Measurements from ENCODE around the gene CCPG1. TPM values are rescaled to one million over a fixed set of nuclear protein-coding genes. Genes with fewer than 3 reads are reported as not detected.

The CCPG1 gene
- total RNA-seq, result 31.3 and 32.3 TPM in 2 replicates

GRCh38 chr15:55408012-55408928 is at the start of gene CCPG1, which contains the start of gene PIERCE2:
CCPG1 (minus strand) TSS chr15:55408359; CDS start chr15:55389424, 18,935 bp downstream.
PIERCE2 (plus strand) TSS chr15:55408495; CDS start chr15:55408769, 274 bp downstream.

GRCh38 chr15:55318588-55319494 is 89.3 kb downstream of the CCPG1 start, which contains the start of the genes PIGB and PIGBOS1:
PIGB (plus strand) TSS chr15:55319222; CDS start chr15:55319251, 29 bp downstream.
PIGBOS1 (minus strand) TSS chr15:55319123; CDS start chr15:55317792, 1,331 bp downstream.

Other genes with a start within 250 kb of the CCPG1 start
- gene RSL24D1, start 211.4 kb downstream of the CCPG1 start, total RNA-seq, result 48.2 and 60.1 TPM in 2 replicates
- gene RAB27A, start 118.5 kb downstream of the CCPG1 start, total RNA-seq, result 6.3 and 11.3 TPM in 2 replicates
- 8.7 and 13.9 TPM in 2 replicates for gene PIGBOS1, start 89.2 kb downstream of the CCPG1 start, total RNA-seq
- gene PIGB, start 89.1 kb downstream of the CCPG1 start, total RNA-seq, result 14.9 and 15.1 TPM in 2 replicates
- 1.5 and 1.7 TPM in 2 replicates for gene PIERCE2, start 136 bp upstream of the CCPG1 start, total RNA-seq
- gene DNAAF4, start 99.9 kb upstream of the CCPG1 start, total RNA-seq, result 0.80 and 1.3 TPM in 2 replicates
- gene PYGO1, start 180.0 kb upstream of the CCPG1 start, total RNA-seq, result 0.53 and 0.69 TPM in 2 replicates